ENCODE data around the gene NAA20. TPM values are rescaled to one million over a fixed set of nuclear protein-coding genes. Genes with fewer than 3 reads are reported as not detected.

Gene NAA20
- polyA plus RNA-seq, 1 experiment, result 34.5 TPM

GRCh38 chr20:20052074-20052970, 35.2 kb downstream of the NAA20 start, which contains the start of the genes CFAP61 and CRNKL1:
TSS of gene CFAP61 (plus strand) at chr20:20052532. CDS start at chr20:20056654, 4,122 bp downstream.
TSS of gene CRNKL1 (minus strand) at chr20:20052466. CDS start at chr20:20052342, 124 bp downstream.
- peak; percentile 66 for DNase-seq (ENCODE audit: low read depth)
- ChIA-PET POLR2A (interaction anchor here (0.9 kb wide), 1 partner anchor 14 kb away, joined by 3 read pairs; no protein-coding TSS in a partner anchor), CTCF (interaction anchor here (0.6 to 2.3 kb wide), 10 partner anchors 13 to 561 kb away, joined by 3 to 4 read pairs (median 3); partner anchors contain the start of gene NAA20)
- TF ChIP-seq, protein P1, sequence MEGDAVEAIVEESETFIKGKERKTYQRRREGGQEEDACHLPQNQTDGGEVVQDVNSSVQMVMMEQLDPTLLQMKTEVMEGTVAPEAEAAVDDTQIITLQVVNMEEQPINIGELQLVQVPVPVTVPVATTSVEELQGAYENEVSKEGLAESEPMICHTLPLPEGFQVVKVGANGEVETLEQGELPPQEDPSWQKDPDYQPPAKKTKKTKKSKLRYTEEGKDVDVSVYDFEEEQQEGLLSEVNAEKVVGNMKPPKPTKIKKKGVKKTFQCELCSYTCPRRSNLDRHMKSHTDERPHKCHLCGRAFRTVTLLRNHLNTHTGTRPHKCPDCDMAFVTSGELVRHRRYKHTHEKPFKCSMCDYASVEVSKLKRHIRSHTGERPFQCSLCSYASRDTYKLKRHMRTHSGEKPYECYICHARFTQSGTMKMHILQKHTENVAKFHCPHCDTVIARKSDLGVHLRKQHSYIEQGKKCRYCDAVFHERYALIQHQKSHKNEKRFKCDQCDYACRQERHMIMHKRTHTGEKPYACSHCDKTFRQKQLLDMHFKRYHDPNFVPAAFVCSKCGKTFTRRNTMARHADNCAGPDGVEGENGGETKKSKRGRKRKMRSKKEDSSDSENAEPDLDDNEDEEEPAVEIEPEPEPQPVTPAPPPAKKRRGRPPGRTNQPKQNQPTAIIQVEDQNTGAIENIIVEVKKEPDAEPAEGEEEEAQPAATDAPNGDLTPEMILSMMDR (IDR thresholded peaks at IDR 0.05; ENCODE audit: insufficient read depth, low read depth, low read length), result no peak
- peaks cover 2% of the 10 kb centered on the region; the same call in 1 of the 2 replicates for H3K27me3 ChIP-seq (ENCODE audit: control insufficient read depth, insufficient read depth, low read length)
- H3K36me3 ChIP-seq (ENCODE audit: control insufficient read depth, insufficient read depth, low read length), result peaks cover 3% of the 10 kb centered on the region
- H3K4me3 ChIP-seq (ENCODE audit: low read depth, low read length), result peak within 1 kb of the TSS; percentile 81

GRCh38 chr20:20060234-20060998, 43.3 kb downstream of the NAA20 start:
- Histone ChIP-seq H3K4me3 (ENCODE audit: low read depth, low read length) (no peak overlapping the region), H3K27me3 (ENCODE audit: control insufficient read depth, insufficient read depth, low read length) (peaks cover 2% of the 10 kb centered on the region), H3K36me3 (ENCODE audit: control insufficient read depth, insufficient read depth, low read length) (no peaks in the 10 kb centered on the region)
- POLR2A ChIA-PET, result no interaction called here
- TF ChIP-seq, protein P1 (IDR thresholded peaks at IDR 0.05; ENCODE audit: insufficient read depth, low read depth, low read length), result no peak
- no peak for DNase-seq (ENCODE audit: low read depth)
- CTCF ChIA-PET, result no interaction called here

DNA sequence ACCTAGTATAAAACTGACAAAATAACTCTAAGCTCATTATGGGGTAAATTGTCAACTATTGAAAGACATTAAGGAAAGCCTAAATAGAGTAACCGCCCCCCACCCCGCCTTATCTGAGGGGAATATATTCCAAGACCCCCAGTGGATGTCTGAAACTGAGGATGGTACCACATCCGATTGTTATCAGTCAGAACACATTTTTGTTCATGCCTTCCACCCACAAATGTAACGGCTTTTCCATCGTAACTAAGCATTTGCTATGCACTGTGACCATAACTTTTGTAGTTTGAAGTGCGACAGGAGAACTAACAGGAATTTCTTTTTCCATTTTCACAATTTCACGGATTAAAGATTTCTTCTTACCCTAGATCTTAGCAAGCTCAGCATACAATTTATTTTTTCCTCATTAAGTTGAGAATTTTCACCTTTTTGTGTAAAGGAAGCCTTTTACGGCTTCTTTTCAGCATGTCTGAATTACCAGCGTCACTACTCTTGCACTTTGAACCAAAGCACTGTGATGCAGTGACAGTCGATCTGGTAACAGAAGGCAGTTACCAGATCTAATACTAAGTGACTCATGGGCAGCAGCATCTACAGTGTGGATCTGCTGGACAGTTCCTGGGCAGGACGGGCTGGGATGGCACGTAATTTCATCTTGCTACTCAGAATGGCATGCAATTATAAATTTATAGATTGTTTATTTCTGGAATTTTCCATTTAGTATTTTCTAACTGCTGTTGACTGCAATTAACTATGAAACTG, 47.0 kb downstream of the NAA20 start:
- Histone ChIP-seq H3K4me3 (ENCODE audit: low read depth, low read length) (no peak overlapping the region), H3K27me3 (ENCODE audit: control insufficient read depth, insufficient read depth, low read length) (no peaks in the 10 kb centered on the region; the same call in none of the 2 replicates), H3K36me3 (ENCODE audit: control insufficient read depth, insufficient read depth, low read length) (no peaks in the 10 kb centered on the region)
- TF ChIP-seq, protein P1 (IDR thresholded peaks at IDR 0.05; ENCODE audit: insufficient read depth, low read depth, low read length), result no peak
- DNase-seq (ENCODE audit: low read depth), result no peak
- ChIA-PET CTCF (interaction anchor here (1.2 kb wide), 1 partner anchor 11 kb away, joined by 3 read pairs; no protein-coding TSS in a partner anchor), POLR2A (no interaction called here)

DNA sequence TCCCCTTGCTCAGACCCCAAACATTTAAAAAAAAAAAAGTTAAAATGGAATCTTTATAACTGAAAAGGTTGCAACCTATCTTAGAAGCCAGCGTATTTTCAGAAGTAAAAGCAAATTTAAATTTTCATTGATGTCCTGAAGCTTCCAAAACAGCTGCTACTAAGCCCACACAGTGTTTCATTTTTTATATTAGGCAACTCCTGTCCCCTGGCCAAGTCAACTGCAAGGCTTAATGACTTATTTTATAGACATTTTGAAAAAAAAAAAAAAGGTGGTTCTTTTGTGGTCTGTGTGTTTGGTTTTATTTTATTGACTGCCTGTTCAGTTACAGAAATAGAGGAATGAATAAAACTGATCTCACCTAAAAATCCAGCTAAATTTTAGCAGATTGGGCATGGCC, 48.2 kb downstream of the NAA20 start:
- Histone ChIP-seq H3K36me3 (ENCODE audit: control insufficient read depth, insufficient read depth, low read length) (no peaks in the 10 kb centered on the region), H3K4me3 (ENCODE audit: low read depth, low read length) (no peak overlapping the region), H3K27me3 (ENCODE audit: control insufficient read depth, insufficient read depth, low read length) (no peaks in the 10 kb centered on the region; the same call in none of the 2 replicates)
- POLR2A ChIA-PET, result no interaction called here
- DNase-seq (ENCODE audit: low read depth), result no peak
- CTCF ChIA-PET, result interaction anchor here (0.8 kb wide), 1 partner anchor 10 kb away, joined by 3 read pairs; no protein-coding TSS in a partner anchor
- TF ChIP-seq, protein P1 (IDR thresholded peaks at IDR 0.05; ENCODE audit: insufficient read depth, low read depth, low read length), result no peak

All from BJ (cell line).